IMR-90 (cell line): ENCODE data around the gene FOXO1. TPM values are rescaled to one million over a fixed set of nuclear protein-coding genes. Genes with fewer than 3 reads are reported as not detected.

Source experiments
- ATAC-seq: fragments of 200-7000 bp; cut with Tn5 transposase; 2 replicates; pipeline ENCODE4 v1.9.1; 2020; ENCODE audit warnings: low read depth, mild to moderate bottlenecking, moderate library complexity
- BruUV-seq: library from RNA; stranded (reverse); fragments of 400-500 nt; replicated peaks from 2 replicates; lab custom pipeline; 2021; lab: Mats Ljungman, UMichigan
- CTCF ChIA-PET: fragments of 300-600 bp; formaldehyde crosslinking; extraction: SDS; loops from one replicate; lab custom pipeline; 2021; ENCODE audit warnings: antibody characterized with exemption; lab: Yijun Ruan, JAX
- POLR2A ChIA-PET: fragments of 300-600 bp; sonication (Branson Sonifier 250); formaldehyde crosslinking; loops from one replicate; lab custom pipeline; 2022; ENCODE audit warnings: antibody characterized with exemption; ENCODE audit not compliant: unreplicated experiment; lab: Charles Lee
- DNase-seq: peaks from one replicate; pipeline ENCODE4 v3.0.0; 2013
- H2AFZ ChIP-seq: replicated peaks from 2 replicates; pipeline ENCODE3; 2013; ENCODE audit warnings: low read length, mild to moderate bottlenecking; ENCODE audit not compliant: poor library complexity
- H2AK5ac ChIP-seq: 2 replicates; pipeline ENCODE4 v1.6.1; 2013; ENCODE audit warnings: low read depth, low read length, inconsistent platforms
- H2AK9ac ChIP-seq: replicated peaks from 2 replicates; pipeline ENCODE3; 2013; ENCODE audit warnings: mild to moderate bottlenecking, low read depth, low read length, moderate library complexity; ENCODE audit not compliant: poor library complexity
- H2BK120ac ChIP-seq: 2 replicates; pipeline ENCODE4 v1.6.1; 2013; ENCODE audit warnings: low read depth, low read length, inconsistent platforms
- H2BK15ac ChIP-seq: 3 replicates; pipeline ENCODE4 v1.6.1; 2013; ENCODE audit warnings: low read depth, low read length, inconsistent platforms
- H2BK20ac ChIP-seq: 2 replicates; pipeline ENCODE4 v1.6.1; 2013; ENCODE audit warnings: low read depth, mild to moderate bottlenecking, inconsistent platforms, low read length, moderate library complexity
- H2BK5ac ChIP-seq: 2 replicates; pipeline ENCODE4 v1.6.1; 2013; ENCODE audit warnings: mild to moderate bottlenecking, low read depth, low read length, inconsistent platforms; ENCODE audit not compliant: poor library complexity, severe bottlenecking
- H3K14ac ChIP-seq: replicated peaks from 2 replicates; pipeline ENCODE4 v1.6.1; 2013; ENCODE audit warnings: low read depth, low read length, inconsistent platforms
- H3K18ac ChIP-seq: 2 replicates; pipeline ENCODE4 v1.6.1; 2013; ENCODE audit warnings: low read depth, low read length, control low read depth
- H3K23ac ChIP-seq: 2 replicates; pipeline ENCODE4 v1.6.1; 2013; ENCODE audit warnings: low read depth, low read length, inconsistent platforms
- H3K27ac ChIP-seq: 2 replicates; pipeline ENCODE4 v1.5.1; 2013; ENCODE audit warnings: mild to moderate bottlenecking, control low read depth, low read length; ENCODE audit not compliant: insufficient read depth
- H3K27me3 ChIP-seq: 2 replicates; pipeline ENCODE4 v1.6.1; 2013; ENCODE audit warnings: low read length; ENCODE audit not compliant: control insufficient read depth, insufficient read depth
- H3K36me3 ChIP-seq: 2 replicates; pipeline ENCODE4 v1.6.1; 2013; ENCODE audit warnings: low read length, mixed read lengths; ENCODE audit not compliant: control insufficient read depth, insufficient read depth
- H3K4ac ChIP-seq: 2 replicates; pipeline ENCODE4 v1.6.1; 2013; ENCODE audit warnings: low read depth, low read length, inconsistent platforms
- H3K4me1 ChIP-seq: 2 replicates; pipeline ENCODE4 v1.6.1; 2013; ENCODE audit warnings: low read length, mixed read lengths; ENCODE audit not compliant: control insufficient read depth, insufficient read depth
- H3K4me2 ChIP-seq: 2 replicates; pipeline ENCODE4 v1.6.1; 2013; ENCODE audit warnings: low read depth, mild to moderate bottlenecking, control low read depth, low read length, moderate library complexity
- H3K4me3 ChIP-seq: 2 replicates; pipeline ENCODE4 v1.5.1; 2013; ENCODE audit warnings: low read depth, mild to moderate bottlenecking, control low read depth, low read length, moderate library complexity; ENCODE audit not compliant: insufficient read depth
- H3K56ac ChIP-seq: 2 replicates; pipeline ENCODE4 v1.6.1; 2013; ENCODE audit warnings: low read length, inconsistent platforms; ENCODE audit not compliant: insufficient read depth; ENCODE audit errors: extremely low read depth
- H3K79me1 ChIP-seq, 2 experiments: 2 replicates each; pipeline ENCODE4 v1.6.1; 2013; ENCODE audit warnings: low read length in 2 of 2, inconsistent platforms in 1 of 2, low read depth in 1 of 2
- H3K9ac ChIP-seq: 2 replicates; pipeline ENCODE4 v1.6.1; 2013; ENCODE audit warnings: low read depth, low read length, control low read depth
- H3K9me1 ChIP-seq: 2 replicates; pipeline ENCODE4 v1.6.1; 2013; ENCODE audit warnings: low read length, inconsistent platforms; ENCODE audit not compliant: insufficient read depth
- H3K9me3 ChIP-seq: 2 replicates; pipeline ENCODE4 v1.6.1; 2013; ENCODE audit warnings: low read length; ENCODE audit not compliant: control insufficient read depth, insufficient read depth
- H4K20me1 ChIP-seq: 2 replicates; pipeline ENCODE4 v1.6.1; 2013; ENCODE audit warnings: low read length, inconsistent platforms; ENCODE audit not compliant: insufficient read depth
- H4K5ac ChIP-seq: 2 replicates; pipeline ENCODE4 v1.6.1; 2013; ENCODE audit warnings: mild to moderate bottlenecking, low read depth, low read length, control low read depth
- H4K8ac ChIP-seq, 2 experiments: 2 replicates each; pipeline ENCODE4 v1.6.1; 2013; ENCODE audit warnings: low read depth in 2 of 2, low read length in 2 of 2, control low read depth in 1 of 2, inconsistent platforms in 1 of 2
- H4K91ac ChIP-seq: 2 replicates; pipeline ENCODE4 v1.6.1; 2013; ENCODE audit warnings: low read depth, low read length, inconsistent platforms; ENCODE audit not compliant: insufficient read depth
- BHLHE40 ChIP-seq: fragments of 150-350 bp; IDR thresholded peaks from 2 replicates; pipeline ENCODE4 v1.6.1; 2016; ENCODE audit warnings: mild to moderate bottlenecking, low read depth, low read length
- CEBPB ChIP-seq: IDR thresholded peaks from 2 replicates; pipeline ENCODE4 v1.6.1; 2012; ENCODE audit warnings: low read depth, low read length, improper control_type of control experiment
- CHD1 ChIP-seq: IDR thresholded peaks from 2 replicates; pipeline ENCODE4 v1.6.1; 2012; ENCODE audit warnings: low read depth, low read length, improper control_type of control experiment
- FOS ChIP-seq: fragments of 150-350 bp; IDR thresholded peaks from 2 replicates; pipeline ENCODE4 v1.6.1; 2016; ENCODE audit warnings: low read depth, low read length
- MAFK ChIP-seq: IDR thresholded peaks from 2 replicates; pipeline ENCODE4 v1.6.1; 2012; ENCODE audit warnings: low read depth, low read length, improper control_type of control experiment
- MAZ ChIP-seq: IDR thresholded peaks from 2 replicates; pipeline ENCODE4 v1.6.1; 2012; ENCODE audit warnings: low read depth, mild to moderate bottlenecking, low read length, improper control_type of control experiment, moderate library complexity, borderline replicate concordance
- MXI1 ChIP-seq: IDR thresholded peaks from 2 replicates; pipeline ENCODE4 v1.6.1; 2012; ENCODE audit warnings: low read depth, mild to moderate bottlenecking, low read length, moderate library complexity, borderline replicate concordance
- POLR2A ChIP-seq: IDR thresholded peaks from 2 replicates; pipeline ENCODE4 v1.6.1; 2012; ENCODE audit warnings: mild to moderate bottlenecking, low read depth, low read length
- RAD21 ChIP-seq: IDR thresholded peaks from 2 replicates; pipeline ENCODE4 v1.6.1; 2012; ENCODE audit warnings: low read length, improper control_type of control experiment
- RCOR1 ChIP-seq: IDR thresholded peaks from 2 replicates; pipeline ENCODE4 v1.6.1; 2012; ENCODE audit warnings: mild to moderate bottlenecking, low read length, improper control_type of control experiment; ENCODE audit not compliant: insufficient replicate concordance
- RFX5 ChIP-seq: IDR thresholded peaks from 2 replicates; pipeline ENCODE4 v1.8.0; 2012; ENCODE audit warnings: low read depth, mild to moderate bottlenecking, low read length, moderate library complexity
- SMC3 ChIP-seq: fragments of 150-350 bp; IDR thresholded peaks from 2 replicates; pipeline ENCODE4 v1.6.1; 2016; ENCODE audit warnings: low read depth, mild to moderate bottlenecking, antibody characterized with exemption, low read length, moderate library complexity
- USF2 ChIP-seq: fragments of 150-350 bp; IDR thresholded peaks from 2 replicates; pipeline ENCODE4 v1.6.1; 2017; ENCODE audit warnings: mild to moderate bottlenecking, antibody characterized with exemption, low read length, low read depth
- WGBS, 2 experiments: methylation state at CpG; one replicate each; pipeline versions ENCODE4 v1.1.5 to v1.1.7; 2013; ENCODE audit warnings: missing lambda C conversion rate in 2 of 2; ENCODE audit not compliant: insufficient read length in 1 of 2; ENCODE audit errors: extremely low coverage in 2 of 2; 5-methylcytosine and 5-hydroxymethylcytosine counted together
- dilution Hi-C: fragments of 300-500 bp; cut with HindIII; formaldehyde crosslinking; loops from one replicate; pipeline ENCODE4 v1.14.3; 2018; ENCODE audit warnings: low sequenced_read_pairs; ENCODE audit not compliant: unreplicated experiment
- in situ Hi-C: fragments of 300-500 bp; cut with MboI; formaldehyde crosslinking; loops from 3 replicates; pipeline ENCODE4 v1.14.3; 2019; ENCODE audit warnings: low sequenced_read_pairs, inconsistent platforms, mixed read lengths
- intact Hi-C: fragments of 100-400 bp; cut with micrococcal nuclease; formaldehyde crosslinking; loops from 2 replicates; pipeline ENCODE4 v1.10.0; 2022
- polyA plus RNA-seq, 3 experiments: library from polyadenylated mRNA; depleted of rRNA; stranded (reverse); fragments of >200 nt; gene quantifications; 2 replicates each; pipeline ENCODE4 v1.2.3, GENCODE V29; 2012; ENCODE audit warnings: low replicate concordance in 1 of 3
- total RNA-seq: library from RNA; depleted of rRNA; stranded (reverse); fragments of >200 nt; gene quantifications from 2 replicates; pipeline ENCODE4 v1.2.3, GENCODE V29; 2012
- TF ChIP-seq, protein P1 (sequence below): conservative IDR thresholded peaks from 2 replicates; pipeline ENCODE4 v1.5.1; 2012; ENCODE audit warnings: mild to moderate bottlenecking, low read depth, low read length, improper control_type of control experiment
- TF ChIP-seq, protein P2 (sequence below): fragments of 150-350 bp; IDR thresholded peaks from 2 replicates; pipeline ENCODE4 v1.6.1; 2016; ENCODE audit warnings: low read depth, mild to moderate bottlenecking, low read length, moderate library complexity, borderline replicate concordance

Gene FOXO1
- total and polyA plus RNA-seq, 2 of the 4 experiments (the other 2 are of a cell fraction) = 0.12 to 0.18 TPM

DNA sequence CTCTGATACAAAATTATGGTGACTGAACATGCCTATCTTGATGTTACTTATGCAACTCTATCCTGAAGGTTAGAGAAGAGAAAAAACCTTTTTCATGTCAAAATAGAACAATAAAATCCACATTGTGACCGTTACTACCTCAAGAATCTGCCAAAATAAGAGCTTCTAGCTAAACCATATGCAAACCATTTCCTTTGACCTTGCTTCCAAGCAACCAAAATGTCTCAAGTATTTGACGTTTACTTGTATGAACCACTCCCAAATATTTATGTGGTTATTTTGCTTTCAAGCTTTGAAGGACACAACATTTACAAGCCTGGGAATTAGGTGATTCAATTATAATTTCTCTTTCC lies 13.9 kb downstream of the FOXO1 start:
- H2BK20ac ChIP-seq = no peak overlapping the region
- no peaks in the 10 kb centered on the region for H3K9me1 ChIP-seq
- no peak overlapping the region for H2BK15ac ChIP-seq
- no peaks in the 10 kb centered on the region for H3K9me3 ChIP-seq
- H3K4me3 ChIP-seq = no peak overlapping the region
- no peak overlapping the region for H2BK120ac ChIP-seq
- ATAC-seq (no peak), DNase-seq (no peak)
- H3K4me2 ChIP-seq = no peak overlapping the region
- no peak overlapping the region for H3K18ac ChIP-seq
- WGBS, 2 experiments = no CpG with 5 or more reads among the region's 2 CpGs
- H2AK9ac ChIP-seq = no peak overlapping the region
- dilution Hi-C loops = no loop called here
- no peak overlapping the region for H2BK5ac ChIP-seq
- intact Hi-C loops = no loop called here
- H2AK5ac ChIP-seq = no peak overlapping the region
- ChIA-PET POLR2A (no interaction called here), CTCF (no interaction called here)
- no peak overlapping the region for H3K23ac ChIP-seq
- no peak overlapping the region for H3K14ac ChIP-seq
- no peaks in the 10 kb centered on the region for H3K27me3 ChIP-seq
- H3K9ac ChIP-seq = no peak overlapping the region
- TF ChIP-seq CEBPB (no peak), CHD1 (no peak), USF2 (no peak), SMC3 (no peak), MAFK (no peak), RCOR1 (no peak), MAZ (no peak), MXI1 (no peak), POLR2A (no peak), FOS (no peak), RAD21 (no peak), RFX5 (no peak), BHLHE40 (no peak)
- TF ChIP-seq, protein P1, sequence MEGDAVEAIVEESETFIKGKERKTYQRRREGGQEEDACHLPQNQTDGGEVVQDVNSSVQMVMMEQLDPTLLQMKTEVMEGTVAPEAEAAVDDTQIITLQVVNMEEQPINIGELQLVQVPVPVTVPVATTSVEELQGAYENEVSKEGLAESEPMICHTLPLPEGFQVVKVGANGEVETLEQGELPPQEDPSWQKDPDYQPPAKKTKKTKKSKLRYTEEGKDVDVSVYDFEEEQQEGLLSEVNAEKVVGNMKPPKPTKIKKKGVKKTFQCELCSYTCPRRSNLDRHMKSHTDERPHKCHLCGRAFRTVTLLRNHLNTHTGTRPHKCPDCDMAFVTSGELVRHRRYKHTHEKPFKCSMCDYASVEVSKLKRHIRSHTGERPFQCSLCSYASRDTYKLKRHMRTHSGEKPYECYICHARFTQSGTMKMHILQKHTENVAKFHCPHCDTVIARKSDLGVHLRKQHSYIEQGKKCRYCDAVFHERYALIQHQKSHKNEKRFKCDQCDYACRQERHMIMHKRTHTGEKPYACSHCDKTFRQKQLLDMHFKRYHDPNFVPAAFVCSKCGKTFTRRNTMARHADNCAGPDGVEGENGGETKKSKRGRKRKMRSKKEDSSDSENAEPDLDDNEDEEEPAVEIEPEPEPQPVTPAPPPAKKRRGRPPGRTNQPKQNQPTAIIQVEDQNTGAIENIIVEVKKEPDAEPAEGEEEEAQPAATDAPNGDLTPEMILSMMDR = no peak
- TF ChIP-seq, protein P2, sequence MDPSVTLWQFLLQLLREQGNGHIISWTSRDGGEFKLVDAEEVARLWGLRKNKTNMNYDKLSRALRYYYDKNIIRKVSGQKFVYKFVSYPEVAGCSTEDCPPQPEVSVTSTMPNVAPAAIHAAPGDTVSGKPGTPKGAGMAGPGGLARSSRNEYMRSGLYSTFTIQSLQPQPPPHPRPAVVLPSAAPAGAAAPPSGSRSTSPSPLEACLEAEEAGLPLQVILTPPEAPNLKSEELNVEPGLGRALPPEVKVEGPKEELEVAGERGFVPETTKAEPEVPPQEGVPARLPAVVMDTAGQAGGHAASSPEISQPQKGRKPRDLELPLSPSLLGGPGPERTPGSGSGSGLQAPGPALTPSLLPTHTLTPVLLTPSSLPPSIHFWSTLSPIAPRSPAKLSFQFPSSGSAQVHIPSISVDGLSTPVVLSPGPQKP = no peak
- in situ Hi-C loops = no loop called here
- no peaks in the 10 kb centered on the region for H3K79me1 ChIP-seq
- no peaks in the 10 kb centered on the region for H3K36me3 ChIP-seq
- H4K91ac ChIP-seq = no peak overlapping the region
- BruUV-seq = no TSS peak
- no peaks in the 10 kb centered on the region for H3K4me1 ChIP-seq
- H4K5ac ChIP-seq = no peak overlapping the region
- no peak overlapping the region for H3K4ac ChIP-seq
- H4K8ac ChIP-seq = no peak overlapping the region
- H3K56ac ChIP-seq = no peak overlapping the region
- no peak overlapping the region for H2AFZ ChIP-seq
- H3K27ac ChIP-seq = no peak overlapping the region
- no peaks in the 10 kb centered on the region for H4K20me1 ChIP-seq
